Spleen (tissue), 11 donors: ENCODE measurements around the gene STRA8. TPM values are rescaled to one million over a fixed set of nuclear protein-coding genes. Genes with fewer than 3 reads are reported as not detected.

Source experiments
- DNase-seq: peaks from one replicate; pipeline ENCODE4 v3.0.0-alpha.2; 2020
- H3K27ac ChIP-seq, 8 donors: fragments of 200-600 bp; sonication (generic) in 7 of 8; 1 replicate in 4 of 8; 2 replicates in 4 of 8; pipeline versions ENCODE4 v1.5.0 to v1.8.0; 2016 to 2021; ENCODE audit warnings: inconsistent platforms in 4 of 8, mild to moderate bottlenecking in 4 of 8, moderate library complexity in 1 of 8
- H3K27me3 ChIP-seq, 7 donors: fragments of 200-600 bp; sonication (generic) in 6 of 7; replicated peaks in 1 of 7; 1 replicate in 4 of 7; 2 replicates in 3 of 7; pipeline versions ENCODE4 v1.5.0 to v1.8.0; 2016 to 2021; ENCODE audit warnings: inconsistent platforms in 3 of 7, mild to moderate bottlenecking in 1 of 7
- H3K36me3 ChIP-seq, 6 donors: fragments of 200-600 bp; sonication (generic) in 5 of 6; 1 replicate in 4 of 6; 2 replicates in 2 of 6; pipeline versions ENCODE4 v1.5.0 to v1.8.0; 2016 to 2021; ENCODE audit warnings: inconsistent platforms in 2 of 6
- H3K4me1 ChIP-seq, 6 donors: fragments of 200-600 bp; sonication (generic) in 5 of 6; 1 replicate in 3 of 6; 2 replicates in 3 of 6; pipeline versions ENCODE4 v1.5.0 to v1.8.0; 2016 to 2021; ENCODE audit warnings: inconsistent platforms in 3 of 6
- H3K4me3 ChIP-seq, 8 donors: fragments of 200-600 bp; sonication (generic) in 7 of 8; 1 replicate in 4 of 8; 2 replicates in 4 of 8; pipeline versions ENCODE4 v1.5.0 to v1.8.0; 2016 to 2021; ENCODE audit warnings: inconsistent platforms in 4 of 8, mild to moderate bottlenecking in 4 of 8, moderate library complexity in 2 of 8
- H3K9me3 ChIP-seq, 8 donors: fragments of 200-600 bp; sonication (generic) in 7 of 8; 1 replicate in 4 of 8; 2 replicates in 4 of 8; pipeline versions ENCODE4 v1.5.0 to v1.8.0; 2016 to 2021; ENCODE audit warnings: inconsistent platforms in 4 of 8
- CTCF ChIP-seq, 11 experiments: fragments of 200-600 bp in 7 of 11; fragments of 450-650 bp in 4 of 11; sonication (generic) in 4 of 11; IDR thresholded peaks in 8 of 11; conservative IDR thresholded peaks in 3 of 11; 1 replicate in 7 of 11; 2 replicates in 4 of 11; pipeline versions ENCODE4 v1.4.0 to v1.8.0; 2016 to 2021; ENCODE audit warnings: antibody characterized with exemption in 11 of 11, inconsistent platforms in 4 of 11, mild to moderate bottlenecking in 1 of 11
- POLR2A ChIP-seq, 3 donors: fragments of 450-650 bp; IDR thresholded peaks; one replicate each; pipeline ENCODE4 v1.5.1; 2017; ENCODE audit warnings: antibody characterized with exemption in 3 of 3, mild to moderate bottlenecking in 1 of 3
- POLR2AphosphoS5 ChIP-seq, 3 donors: sonication (generic); formaldehyde crosslinking; IDR thresholded peaks; one replicate each; pipeline ENCODE4 v1.5.1; 2017; ENCODE audit warnings: antibody characterized with exemption in 3 of 3
- WGBS, 5 donors: extraction: QIAGEN DNeasy Blood & Tissue Kit in 3 of 5; methylation state at CpG; one replicate each; pipeline versions ENCODE4 v1.1.5 to v1.1.7; 2013 to 2018; 5-methylcytosine and 5-hydroxymethylcytosine counted together
- intact Hi-C: fragments of 100-400 bp; cut with DNase I; formaldehyde crosslinking; loops from one replicate; pipeline ENCODE4 v1.15.0; 2023; ENCODE audit warnings: low total_unique reads
- polyA plus RNA-seq, 3 donors: library from polyadenylated mRNA; stranded (reverse); fragments of 200-250 nt; gene quantifications; one replicate each; pipeline ENCODE4 v1.2.1, GENCODE V29; 2013
- total RNA-seq, 7 donors: library from RNA; depleted of rRNA in 3 of 7; stranded (reverse); fragments of >200 nt in 3 of 7; fragmentation: NEBNext Ultra II Directional in 4 of 7; extraction: Animal tissue kit (Norgen Biotek cat#: 25700) in 4 of 7; gene quantifications; one replicate each; pipeline versions ENCODE4 v1.1.0 to v1.2.1, GENCODE V29; 2016 to 2021
- donor health status: healthy with polysubstance abuse.
- donor health status: DM: no; HTN: no; CAD: no; lungs with moderate emphysema.
- donor health status: DM: no; HTN: no; CAD: no.
- donor health status: Bipolar disorder and iron deficiency.
- donor health status: healthy.
- donor health status: DM: no; HTN: no; CAD: no.
- donor health status: DM: yes; HTN: yes; CAD: no.

The STRA8 gene
- total and polyA plus RNA-seq, 10 donors = not detected

DNA sequence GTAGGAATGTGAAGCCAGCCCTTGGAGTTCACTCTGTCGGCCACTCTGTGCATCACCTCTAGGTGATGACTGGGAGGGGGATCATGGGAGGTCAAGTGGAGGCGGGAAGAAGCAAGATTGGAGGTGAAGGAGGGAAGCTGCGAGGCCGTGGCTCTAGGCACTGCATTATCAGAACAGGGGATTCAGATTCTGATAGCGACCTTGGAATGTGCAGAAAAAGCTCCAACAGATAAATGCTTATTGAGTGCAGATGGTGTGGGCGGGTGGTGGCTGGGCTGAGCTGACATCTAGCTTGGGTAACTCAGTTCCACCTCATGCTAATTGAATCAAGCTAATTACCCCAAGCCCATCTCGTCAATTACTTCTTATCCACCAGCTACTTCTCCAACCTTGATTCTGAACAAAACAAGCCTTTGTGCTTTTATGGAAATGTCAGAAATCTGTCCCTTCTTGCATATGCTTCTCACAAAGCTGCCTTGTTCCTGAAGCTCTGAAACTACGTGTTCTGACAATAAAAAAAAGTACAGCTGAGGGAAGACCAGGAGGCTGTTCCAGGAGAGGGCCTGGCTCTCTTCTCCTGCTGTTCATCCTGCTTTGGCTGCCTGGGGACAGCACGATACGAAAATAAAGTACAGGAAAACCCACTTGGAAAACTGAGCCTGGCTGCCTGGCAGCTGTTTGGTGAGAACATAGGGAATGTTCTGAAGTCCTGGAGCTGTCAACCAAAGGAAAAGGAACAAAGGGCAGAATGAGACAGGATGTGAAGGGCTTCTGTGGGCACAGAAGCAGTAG lies 27.5 kb downstream of the STRA8 start:
- DNase-seq = no peak
- Histone ChIP-seq H3K4me3 (no peak overlapping the region), H3K9me3 (peaks cover 0 to 30% (median 18%) of the 10 kb centered on the region in 8 donors), H3K4me1 (peaks cover 0 to 20% (median 2%) of the 10 kb centered on the region in 6 donors), H3K27me3 (no peaks in the 10 kb centered on the region), H3K36me3 (no peaks in the 10 kb centered on the region), H3K27ac (no peak overlapping the region)
- WGBS, 5 donors = 66 to 73% (median 70%) methylated on average over 10 of the region's 10 CpGs
- TF ChIP-seq POLR2A (IDR thresholded peaks at IDR 0.05) = no peak
- TF ChIP-seq CTCF (IDR thresholded peaks at IDR 0.05 in 8 of 11, conservative IDR thresholded peaks at IDR 0.05 in 3 of 11) = no peak
- TF ChIP-seq POLR2AphosphoS5 (IDR thresholded peaks at IDR 0.05) = no peak
- intact Hi-C loops = no loop called here

GRCh38 chr7:135262623-135263320 lies 29.1 kb downstream of the STRA8 start:
- no peak for DNase-seq
- intact Hi-C loops = no loop called here
- no peaks in the 10 kb centered on the region for H3K36me3 ChIP-seq
- H3K9me3 ChIP-seq = peaks cover 0 to 42% (median 30%) of the 10 kb centered on the region in 8 donors
- H3K27ac ChIP-seq = no peak overlapping the region
- 76 to 91% (median 89%) methylated on average over 9 of the region's 9 CpGs for WGBS, 5 donors
- H3K4me1 ChIP-seq = peaks cover 0 to 20% (median 2%) of the 10 kb centered on the region in 6 donors
- TF ChIP-seq POLR2AphosphoS5 (IDR thresholded peaks at IDR 0.05) (no peak), POLR2A (IDR thresholded peaks at IDR 0.05) (no peak), CTCF (IDR thresholded peaks at IDR 0.05 in 8 of 11, conservative IDR thresholded peaks at IDR 0.05 in 3 of 11) (no peak)
- no peak overlapping the region for H3K4me3 ChIP-seq
- H3K27me3 ChIP-seq = no peaks in the 10 kb centered on the region

- Histone ChIP-seq H3K27me3 (peaks cover 0 to 6% (median 0%) of the 10 kb centered on the region in 7 donors), H3K27ac (no peak overlapping the region), H3K36me3 (no peaks in the 10 kb centered on the region), H3K4me1 (peaks cover 0 to 14% (median 2%) of the 10 kb centered on the region in 6 donors), H3K9me3 (peaks cover 0 to 42% (median 30%) of the 10 kb centered on the region in 8 donors), H3K4me3 (no peak overlapping the region)
- TF ChIP-seq POLR2A (IDR thresholded peaks at IDR 0.05) (no peak), POLR2AphosphoS5 (IDR thresholded peaks at IDR 0.05) (no peak), CTCF (IDR thresholded peaks at IDR 0.05 in 8 of 11, conservative IDR thresholded peaks at IDR 0.05 in 3 of 11) (no peak)
- 95 to 97% (median 96%) methylated on average over 8 to 11 of the region's 11 CpGs for WGBS, 5 donors
- DNase-seq = no peak
- intact Hi-C loops = no loop called here
Measured at GRCh38 chr7:135263321-135263970, 29.8 kb downstream of the STRA8 start.
